GM10847 (cell line): ENCODE results near the gene CEMIP.

Source experiments
- POLR2A ChIP-seq: IDR thresholded peaks from 2 replicates; pipeline ENCODE4 v1.6.1; 2011; ENCODE audit not compliant: insufficient read length; ENCODE audit errors: extremely low read depth

CEMIP gene

GRCh38 chr15:80789296-80789695 is 10.1 kb downstream of the CEMIP start:
- no peak for TF ChIP-seq POLR2A

GRCh38 chr15:80789796-80790195 is 10.6 kb downstream of the CEMIP start:
- TF ChIP-seq POLR2A, result no peak

- no peak for TF ChIP-seq POLR2A
Measured at GRCh38 chr15:80790236-80790635, 11.1 kb downstream of the CEMIP start.

- TF ChIP-seq POLR2A, result no peak
Measured at GRCh38 chr15:80791004-80791403, 11.8 kb downstream of the CEMIP start.

- no peak for TF ChIP-seq POLR2A
Measured at GRCh38 chr15:80796407-80796806, 17.2 kb downstream of the CEMIP start.

GRCh38 chr15:80798911-80799310 is 19.7 kb downstream of the CEMIP start:
- TF ChIP-seq POLR2A, result no peak

GRCh38 chr15:80800067-80800466 is 20.9 kb downstream of the CEMIP start:
- no peak for TF ChIP-seq POLR2A

- no peak for TF ChIP-seq POLR2A
Measured at GRCh38 chr15:80801891-80802680, 22.9 kb downstream of the CEMIP start.

GRCh38 chr15:80803580-80804525 is 24.7 kb downstream of the CEMIP start:
- no peak for TF ChIP-seq POLR2A

GRCh38 chr15:80804970-80805495 is 25.9 kb downstream of the CEMIP start:
- no peak for TF ChIP-seq POLR2A

- no peak for TF ChIP-seq POLR2A
Measured at GRCh38 chr15:80811781-80812315, 32.7 kb downstream of the CEMIP start.

- no peak for TF ChIP-seq POLR2A
Measured at GRCh38 chr15:80815106-80815505, 35.9 kb downstream of the CEMIP start.

GRCh38 chr15:80816049-80816653 is 37.0 kb downstream of the CEMIP start:
- no peak for TF ChIP-seq POLR2A

- no peak for TF ChIP-seq POLR2A
Measured at GRCh38 chr15:80816936-80817335, 37.8 kb downstream of the CEMIP start.

GRCh38 chr15:80817901-80818300 is 38.7 kb downstream of the CEMIP start:
- TF ChIP-seq POLR2A, result no peak

GRCh38 chr15:80819001-80819400 is 39.8 kb downstream of the CEMIP start:
- TF ChIP-seq POLR2A, result no peak

GRCh38 chr15:80820092-80820491 is 40.9 kb downstream of the CEMIP start:
- no peak for TF ChIP-seq POLR2A
